ENCODE data around the gene MPRIP. TPM values are rescaled to one million over a fixed set of nuclear protein-coding genes. Genes with fewer than 3 reads are reported as not detected.
A peak's percentile ranks its signal among the peaks of the same experiment; 100 is the strongest.

MPRIP gene
- total and polyA plus RNA-seq, 4 donors = 121 to 342 (median 175) TPM

DNA sequence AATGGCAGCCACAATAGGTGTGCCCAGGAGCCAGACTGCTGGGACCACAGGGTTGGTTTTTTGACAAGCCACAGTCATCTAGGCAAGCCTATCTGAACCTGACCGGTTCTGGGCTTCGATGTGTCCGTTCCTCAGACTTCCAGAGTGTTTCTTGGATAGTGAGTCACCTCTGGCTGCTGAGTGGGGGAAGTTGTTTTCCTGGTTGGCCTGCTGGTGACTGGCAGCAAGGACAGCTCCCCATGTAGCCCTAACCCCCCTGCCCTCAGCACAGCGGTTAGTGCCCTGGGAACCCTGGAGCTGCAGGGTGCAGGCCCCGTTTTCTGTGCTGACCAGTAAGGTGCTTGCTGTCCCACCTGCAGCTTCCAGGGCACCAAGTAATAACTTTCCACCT, 98.3 kb downstream of the MPRIP start:
- DNase-seq (no peak), ATAC-seq (ENCODE audit: insufficient read depth, low FRiP score) (no peak)
- no peaks in the 10 kb centered on the region for H3K9me3 ChIP-seq (ENCODE audit: control insufficient read depth in 4 of 4, insufficient read depth in 3 of 4, low read length in 3 of 4)
- peaks cover 0 to 3% (median 0%) of the 10 kb centered on the region in 5 donors for H3K4me1 ChIP-seq (ENCODE audit: control insufficient read depth in 5 of 5, insufficient read depth in 5 of 5, low read length in 5 of 5)
- peak overlapping the region in 1 of 2 donors; percentile 17 for H3K27ac ChIP-seq (ENCODE audit: low read depth in 1 of 2, low read length in 1 of 2)
- WGBS, 2 donors = 74 to 89% methylated on average over 5 of the region's 5 CpGs
- no peak overlapping the region for H3K4me3 ChIP-seq
- TF ChIP-seq CTCF (IDR thresholded peaks at IDR 0.05; ENCODE audit: control extremely low read depth, extremely low read depth) = no peak
- no peak overlapping the region for H3K9ac ChIP-seq (ENCODE audit: insufficient read depth in 1 of 2, low read length in 2 of 2)
- no peaks in the 10 kb centered on the region for H3K27me3 ChIP-seq (ENCODE audit: control insufficient read depth in 3 of 3, insufficient read depth in 3 of 3, low read length in 2 of 3)
- H3K36me3 ChIP-seq (ENCODE audit: control insufficient read depth in 4 of 4, insufficient read depth in 4 of 4, low read length in 4 of 4) = peaks cover 25 to 74% (median 57%) of the 10 kb centered on the region in 4 donors

- no peak for DNase-seq
- TF ChIP-seq CTCF (IDR thresholded peaks at IDR 0.05; ENCODE audit: control extremely low read depth, extremely low read depth) = no peak
- no peak for ATAC-seq (ENCODE audit: insufficient read depth, low FRiP score)
- Histone ChIP-seq H3K9me3 (ENCODE audit: control insufficient read depth in 4 of 4, insufficient read depth in 3 of 4, low read length in 3 of 4) (no peaks in the 10 kb centered on the region), H3K27ac (ENCODE audit: low read depth in 1 of 2, low read length in 1 of 2) (peak overlapping the region in 1 of 2 donors; percentile 17), H3K4me3 (no peak overlapping the region), H3K36me3 (ENCODE audit: control insufficient read depth in 4 of 4, insufficient read depth in 4 of 4, low read length in 4 of 4) (peaks cover 23 to 73% (median 56%) of the 10 kb centered on the region in 4 donors), H3K9ac (ENCODE audit: insufficient read depth in 1 of 2, low read length in 2 of 2) (no peak overlapping the region), H3K27me3 (ENCODE audit: control insufficient read depth in 3 of 3, insufficient read depth in 3 of 3, low read length in 2 of 3) (no peaks in the 10 kb centered on the region), H3K4me1 (ENCODE audit: control insufficient read depth in 5 of 5, insufficient read depth in 5 of 5, low read length in 5 of 5) (peaks cover 0 to 3% (median 0%) of the 10 kb centered on the region in 5 donors)
- WGBS, 2 donors = 65 to 71% methylated on average over 12 of the region's 12 CpGs
Measured at GRCh38 chr17:17141279-17141678, 99.0 kb downstream of the MPRIP start.

- DNase-seq = peak; percentile 21 to 51 (median 46)
- no peaks in the 10 kb centered on the region for H3K27me3 ChIP-seq (ENCODE audit: control insufficient read depth in 3 of 3, insufficient read depth in 3 of 3, low read length in 2 of 3)
- WGBS, 2 donors = 73 to 80% methylated on average over 23 of the region's 23 CpGs
- no peak overlapping the region for H3K4me3 ChIP-seq
- H3K9ac ChIP-seq (ENCODE audit: insufficient read depth in 1 of 2, low read length in 2 of 2) = no peak overlapping the region
- H3K9me3 ChIP-seq (ENCODE audit: control insufficient read depth in 4 of 4, insufficient read depth in 3 of 4, low read length in 3 of 4) = no peaks in the 10 kb centered on the region
- H3K36me3 ChIP-seq (ENCODE audit: control insufficient read depth in 4 of 4, insufficient read depth in 4 of 4, low read length in 4 of 4) = peaks cover 17 to 74% (median 54%) of the 10 kb centered on the region in 4 donors
- ATAC-seq (ENCODE audit: insufficient read depth, low FRiP score) = no peak
- H3K27ac ChIP-seq (ENCODE audit: low read depth in 1 of 2, low read length in 1 of 2) = peak overlapping the region in 1 of 2 donors; percentile 38
- peaks cover 0 to 3% (median 0%) of the 10 kb centered on the region in 5 donors for H3K4me1 ChIP-seq (ENCODE audit: control insufficient read depth in 5 of 5, insufficient read depth in 5 of 5, low read length in 5 of 5)
- TF ChIP-seq CTCF (IDR thresholded peaks at IDR 0.05; ENCODE audit: control extremely low read depth, extremely low read depth) = peak; percentile 49
Measured at GRCh38 chr17:17141860-17142552, 99.7 kb downstream of the MPRIP start.

All from lung (tissue), 12 donors.